AG04450 (cell line): ENCODE results near the gene MUC2. TPM values are rescaled to one million over a fixed set of nuclear protein-coding genes. Genes with fewer than 3 reads are reported as not detected.

ENCODE experiments used
- CTCF ChIA-PET: fragments of 300-600, 350-600 bp; formaldehyde crosslinking; extraction: SDS; loops from one replicate; lab custom pipeline; 2022; ENCODE audit warnings: antibody characterized with exemption, inconsistent platforms; lab: Charles Lee
- POLR2A ChIA-PET: fragments of 350-600 bp; formaldehyde crosslinking; extraction: SDS; loops from one replicate; lab custom pipeline; 2021; ENCODE audit warnings: antibody characterized with exemption, inconsistent platforms; lab: Yijun Ruan, JAX
- DNase-seq: peaks from one replicate; pipeline ENCODE4 v3.0.0-alpha.2; 2011; ENCODE audit warnings: low read depth, low spot score
- H3K27ac ChIP-seq: one replicate; pipeline ENCODE4 v1.5.1; 2012; ENCODE audit warnings: low read depth, low read length, control low read depth
- H3K27me3 ChIP-seq: one replicate; pipeline ENCODE4 v1.6.0; 2012; ENCODE audit warnings: low read length; ENCODE audit not compliant: control insufficient read depth, insufficient read depth
- H3K4me3 ChIP-seq: 2 replicates; pipeline ENCODE4 v1.5.1; 2011; ENCODE audit warnings: mild to moderate bottlenecking, low read depth, low read length, control low read depth
- H3K9me3 ChIP-seq: 2 replicates; pipeline ENCODE4 v1.5.1; 2012; ENCODE audit warnings: low read length; ENCODE audit not compliant: control insufficient read depth, insufficient read depth
- CTCF ChIP-seq: IDR thresholded peaks from 2 replicates; pipeline ENCODE4 v1.5.1; 2011; ENCODE audit warnings: low read depth, low read length, control low read depth, inconsistent platforms
- polyA plus RNA-seq: library from polyadenylated mRNA; depleted of rRNA; stranded (reverse); fragments of >200 nt; gene quantifications from 2 replicates; pipeline ENCODE4 v1.2.3, GENCODE V29; 2011

The MUC2 gene
- polyA plus RNA-seq, 1 experiment: not detected

GRCh38 chr11:1039481-1040427, 34.9 kb upstream of the MUC2 start:
- ChIA-PET POLR2A (no interaction called here), CTCF (no interaction called here)
- H3K27ac ChIP-seq: no peak overlapping the region
- H3K9me3 ChIP-seq: no peaks in the 10 kb centered on the region; the same call in 1 of the 2 replicates
- no peak overlapping the region for H3K4me3 ChIP-seq
- no peak for DNase-seq
- TF ChIP-seq CTCF: no peak
- H3K27me3 ChIP-seq: peaks cover 6% of the 10 kb centered on the region

GRCh38 chr11:1040428-1041148, 34.1 kb upstream of the MUC2 start:
- Histone ChIP-seq H3K27me3 (peaks cover 8% of the 10 kb centered on the region), H3K27ac (no peak overlapping the region), H3K9me3 (no peaks in the 10 kb centered on the region; the same call in 1 of the 2 replicates), H3K4me3 (no peak overlapping the region)
- ChIA-PET CTCF (no interaction called here), POLR2A (no interaction called here)
- DNase-seq: no peak
- no peak for TF ChIP-seq CTCF

GRCh38 chr11:1041149-1041467, 33.6 kb upstream of the MUC2 start:
- H3K4me3 ChIP-seq: no peak overlapping the region
- DNase-seq: no peak
- no peak overlapping the region for H3K27ac ChIP-seq
- peaks cover 8% of the 10 kb centered on the region for H3K27me3 ChIP-seq
- H3K9me3 ChIP-seq: no peaks in the 10 kb centered on the region; the same call in 1 of the 2 replicates
- ChIA-PET POLR2A (no interaction called here), CTCF (no interaction called here)
- TF ChIP-seq CTCF: no peak

- ChIA-PET CTCF (no interaction called here), POLR2A (no interaction called here)
- Histone ChIP-seq H3K4me3 (no peak overlapping the region), H3K27me3 (peaks cover 8% of the 10 kb centered on the region), H3K27ac (no peak overlapping the region), H3K9me3 (no peaks in the 10 kb centered on the region; the same call in 1 of the 2 replicates)
- no peak for DNase-seq
- no peak for TF ChIP-seq CTCF
Measured at GRCh38 chr11:1041471-1041870, 33.2 kb upstream of the MUC2 start.
